Activated CD8-positive, alpha-beta memory T cell treated with anti-CD3 and anti-CD28 coated beads, Interleukin-2, amount 50 U/mL, for 24 hours (primary cell): ENCODE measurements around the gene TSSK3.
"Not testable (repeated sequence)": the region's sequence is repeated elsewhere in the genome, so short reads cannot be mapped to it uniquely, and the experiment has no call there.

Source experiments
- DNase-seq: peaks from one replicate; pipeline ENCODE4 v3.0.0-alpha.2; 2020; ENCODE audit errors: extremely low read depth

Gene TSSK3

DNA sequence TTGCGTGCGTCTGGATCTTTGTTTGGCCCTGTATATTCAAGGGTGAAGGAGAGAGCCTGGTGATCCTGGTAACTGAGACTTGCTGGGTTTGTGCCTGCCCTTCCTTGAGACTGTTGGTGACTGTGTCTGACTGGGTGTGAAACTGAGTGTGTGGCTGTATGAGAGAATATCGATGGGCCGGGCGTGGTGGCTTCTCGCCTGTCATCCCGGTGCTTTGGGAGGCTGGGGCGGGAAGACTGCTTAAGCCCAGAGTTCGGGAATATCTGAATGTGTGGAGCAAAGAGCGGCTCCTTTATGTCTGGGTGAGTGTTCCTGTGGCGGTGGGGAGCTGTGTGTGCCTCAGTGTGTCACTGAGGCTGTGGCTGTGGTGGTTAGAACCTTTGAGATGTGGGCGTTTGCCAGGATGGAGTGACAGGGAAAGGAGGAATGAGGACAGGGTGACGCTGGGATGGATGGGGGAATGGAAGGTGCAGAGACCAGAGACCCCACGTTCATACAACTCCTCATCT is 23.6 kb upstream of the TSSK3 start:
- no peak for DNase-seq

DNA sequence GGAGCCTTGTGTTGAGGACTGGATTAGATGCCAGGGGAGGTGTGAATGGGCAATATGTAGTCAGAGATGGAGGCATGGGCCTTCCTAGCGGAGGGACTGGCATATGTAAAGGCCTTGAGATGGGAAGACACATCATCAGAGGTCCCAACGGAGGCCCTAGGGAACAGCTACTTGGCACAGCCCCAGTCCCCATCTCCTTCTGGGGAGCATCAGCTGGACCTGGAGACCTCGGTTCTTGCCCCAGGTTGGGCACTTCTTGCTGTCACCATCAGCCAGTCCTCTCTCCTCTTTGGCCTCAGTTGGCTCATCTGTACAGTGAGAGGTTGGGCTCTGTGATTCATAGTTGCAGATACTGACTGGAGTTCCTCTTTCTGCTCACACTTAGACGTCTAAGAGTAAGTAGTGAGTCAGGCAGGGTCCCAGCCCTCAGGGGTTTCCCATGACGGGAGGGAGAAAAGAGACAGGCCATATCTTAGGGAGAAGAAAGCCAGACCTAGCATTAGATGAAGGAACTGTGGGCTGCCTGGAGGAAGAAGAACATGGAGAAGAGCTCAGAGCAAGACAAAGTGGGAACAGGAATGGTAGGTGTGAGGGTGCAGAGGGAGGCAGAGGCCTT is 22.9 kb upstream of the TSSK3 start:
- DNase-seq = no peak

DNA sequence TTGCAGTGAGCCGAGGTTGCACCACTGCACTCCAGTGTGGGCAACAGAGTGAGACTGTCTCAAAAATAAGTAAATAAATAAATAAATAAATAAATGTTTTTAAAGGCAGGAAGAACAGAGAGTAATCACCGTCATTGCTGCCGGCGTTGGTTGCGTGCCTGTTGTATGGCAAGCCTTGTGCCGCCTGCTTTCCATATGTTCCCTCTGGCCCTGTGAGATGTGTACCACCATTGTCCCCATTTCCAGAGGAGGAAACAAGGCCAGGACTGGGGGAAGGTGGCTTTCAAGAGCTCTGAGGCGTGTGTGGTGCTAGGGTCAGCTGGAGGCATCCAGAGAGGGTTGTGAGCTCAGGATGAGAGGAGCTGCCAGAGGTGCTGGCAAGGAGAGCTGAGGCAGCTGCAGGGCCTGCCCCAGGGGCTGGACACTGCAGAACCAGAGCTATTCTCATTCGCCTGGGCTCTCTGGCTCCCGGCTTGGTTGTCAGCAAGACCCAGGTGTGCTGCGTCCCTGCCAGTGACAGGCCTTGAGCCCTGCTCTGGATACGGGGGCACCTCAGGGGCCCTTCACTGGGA is 21.1 kb upstream of the TSSK3 start:
- DNase-seq = no peak

DNA sequence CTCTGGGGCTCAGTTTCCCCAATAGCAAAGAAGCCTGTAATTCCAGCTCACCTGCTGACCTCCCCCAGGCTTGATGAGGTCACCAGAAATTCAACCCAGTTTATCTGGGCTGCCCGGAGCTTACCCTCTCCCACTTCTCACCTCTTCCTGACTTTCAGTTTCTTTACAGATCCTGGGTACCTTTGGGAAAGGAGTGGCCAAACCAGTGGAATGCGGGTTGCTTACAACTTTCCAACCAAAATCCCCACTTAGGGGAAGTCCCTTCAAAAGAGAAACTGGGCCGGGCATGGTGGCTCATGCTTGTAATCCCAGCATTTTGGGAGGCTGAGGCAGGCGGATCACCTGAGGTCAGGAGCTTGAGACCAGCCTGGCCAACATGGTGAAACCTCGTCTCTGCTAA is 20.4 kb upstream of the TSSK3 start:
- no peak for DNase-seq

DNA sequence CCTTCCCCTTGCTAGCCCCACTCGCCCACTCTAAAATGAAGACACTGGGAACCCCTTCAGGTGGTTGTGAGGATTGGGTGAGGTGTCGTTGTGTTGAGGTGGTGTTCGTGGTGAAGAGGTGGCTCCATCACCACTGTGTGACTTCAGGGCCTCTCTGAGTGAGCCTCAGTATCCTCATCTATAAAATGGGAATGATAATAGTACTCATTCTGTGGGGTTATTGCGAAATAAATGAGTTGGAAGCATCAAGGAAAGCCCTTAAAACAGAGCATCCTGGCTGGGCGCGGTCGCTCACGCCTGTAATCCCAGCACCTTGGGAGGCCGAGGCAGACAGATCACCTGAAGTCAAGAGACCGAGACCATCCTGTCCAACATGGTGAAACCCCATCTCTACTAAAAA is 19.6 kb upstream of the TSSK3 start:
- DNase-seq = no peak

DNA sequence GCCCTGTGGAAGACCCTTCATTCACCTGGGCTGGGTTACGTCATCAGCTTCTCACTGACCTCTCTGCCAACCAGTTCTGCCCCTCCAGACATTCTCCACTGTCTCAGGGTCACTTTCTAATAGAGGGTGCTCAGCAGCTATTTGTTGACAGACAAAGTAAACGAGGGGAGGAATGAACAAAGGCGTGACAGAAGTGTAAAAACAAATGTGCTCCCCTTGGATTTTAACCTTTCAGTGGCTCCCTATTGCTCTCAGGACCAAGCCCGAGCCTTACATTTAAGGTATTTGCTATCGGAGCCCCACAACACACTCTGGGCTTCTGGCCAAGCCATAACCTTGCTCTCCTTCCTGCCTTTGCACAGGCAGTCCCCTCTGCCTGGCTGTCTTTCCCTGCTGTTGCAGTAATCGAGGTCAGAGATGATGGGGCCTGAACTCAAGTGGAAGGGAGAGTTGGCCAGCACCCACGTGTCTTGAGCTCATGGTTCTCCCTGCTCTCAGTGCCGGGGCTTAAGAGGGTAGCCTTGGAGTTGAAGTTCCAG is 17.0 kb upstream of the TSSK3 start:
- no peak for DNase-seq

DNA sequence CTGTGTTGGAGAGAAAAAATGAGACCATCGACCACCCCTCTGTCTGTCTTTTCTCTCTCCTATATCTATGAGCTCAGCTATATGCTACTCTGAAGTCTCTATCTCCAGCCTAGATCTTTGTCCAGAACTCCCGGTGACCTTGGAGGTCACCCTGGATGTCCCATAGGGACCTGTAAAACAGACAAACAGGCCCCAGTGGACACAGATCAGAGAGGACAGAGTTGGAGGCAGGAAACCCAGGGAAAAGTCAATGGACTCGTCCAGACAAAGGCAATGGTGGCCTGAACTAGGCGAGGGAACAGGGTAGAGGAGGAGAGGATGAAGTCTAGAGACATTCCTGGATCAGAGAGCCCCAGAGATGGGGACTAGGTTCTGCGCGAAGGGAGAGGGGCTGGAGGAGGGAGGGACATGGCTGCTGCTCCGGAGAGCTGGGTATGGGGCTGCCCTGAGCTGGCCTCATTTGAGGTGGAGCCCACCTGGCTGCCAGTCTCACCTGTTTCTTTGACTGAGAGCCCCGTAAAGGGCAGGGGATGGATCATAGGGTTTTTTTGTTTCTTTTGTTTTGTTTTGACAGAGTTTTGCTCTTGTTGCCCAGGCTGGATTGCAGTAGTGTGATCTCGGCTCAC is 15.7 kb upstream of the TSSK3 start:
- no peak for DNase-seq

DNA sequence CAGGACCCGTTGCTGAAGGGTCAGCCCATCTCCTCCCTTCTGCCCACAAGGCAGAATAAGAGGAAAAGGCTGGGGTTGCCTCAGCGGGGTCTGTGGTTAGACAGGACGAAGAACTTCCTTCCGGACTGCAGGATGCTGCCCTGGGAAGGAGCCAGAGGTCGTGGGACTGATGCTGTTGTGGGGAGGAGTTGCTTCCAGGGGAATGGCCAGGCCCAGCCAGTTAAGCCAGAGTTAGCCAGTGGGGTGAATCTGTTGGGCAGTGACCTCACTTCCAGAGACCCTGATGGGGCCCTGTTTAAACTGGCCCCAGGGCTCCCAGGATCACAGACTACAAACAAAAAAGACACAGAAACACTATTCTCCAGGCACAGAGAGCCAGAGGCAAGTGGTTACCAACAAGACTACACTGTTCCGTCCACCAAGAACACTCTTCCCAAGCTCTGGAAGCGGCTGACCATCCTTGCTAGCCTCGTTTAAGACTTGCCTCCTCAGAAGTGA is 13.1 kb upstream of the TSSK3 start:
- DNase-seq = no peak

DNA sequence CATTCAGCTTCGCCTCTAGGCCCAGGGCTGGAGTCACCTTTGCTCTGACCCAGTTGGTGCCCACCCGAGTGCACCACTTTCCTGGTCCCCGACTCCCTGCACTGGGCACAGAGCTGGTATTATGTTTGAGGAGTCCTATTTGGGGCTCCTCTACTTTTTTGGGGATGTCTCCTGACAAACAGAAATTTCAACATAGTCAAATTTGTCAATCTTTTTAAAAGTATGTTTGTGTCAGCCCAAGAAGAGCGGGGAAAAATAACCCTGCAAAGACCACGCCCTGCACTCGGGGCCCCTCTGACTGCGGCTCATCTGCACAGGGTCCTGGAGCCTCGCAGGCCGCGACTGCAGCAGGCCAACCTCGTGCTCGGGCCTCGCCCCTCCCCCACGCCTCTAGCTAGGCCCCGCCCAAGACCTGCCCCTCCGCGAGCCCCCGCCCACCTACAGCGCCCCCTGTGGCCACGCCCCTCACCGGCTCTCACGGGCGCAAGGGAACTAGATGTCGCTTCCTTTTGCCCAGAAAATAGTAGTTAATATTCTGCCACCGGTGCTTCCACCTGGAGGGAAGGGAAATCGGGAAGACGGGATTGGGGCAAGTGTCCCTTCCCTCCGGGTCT is 11.4 kb upstream of the TSSK3 start:
- DNase-seq = peak; percentile 37

DNA sequence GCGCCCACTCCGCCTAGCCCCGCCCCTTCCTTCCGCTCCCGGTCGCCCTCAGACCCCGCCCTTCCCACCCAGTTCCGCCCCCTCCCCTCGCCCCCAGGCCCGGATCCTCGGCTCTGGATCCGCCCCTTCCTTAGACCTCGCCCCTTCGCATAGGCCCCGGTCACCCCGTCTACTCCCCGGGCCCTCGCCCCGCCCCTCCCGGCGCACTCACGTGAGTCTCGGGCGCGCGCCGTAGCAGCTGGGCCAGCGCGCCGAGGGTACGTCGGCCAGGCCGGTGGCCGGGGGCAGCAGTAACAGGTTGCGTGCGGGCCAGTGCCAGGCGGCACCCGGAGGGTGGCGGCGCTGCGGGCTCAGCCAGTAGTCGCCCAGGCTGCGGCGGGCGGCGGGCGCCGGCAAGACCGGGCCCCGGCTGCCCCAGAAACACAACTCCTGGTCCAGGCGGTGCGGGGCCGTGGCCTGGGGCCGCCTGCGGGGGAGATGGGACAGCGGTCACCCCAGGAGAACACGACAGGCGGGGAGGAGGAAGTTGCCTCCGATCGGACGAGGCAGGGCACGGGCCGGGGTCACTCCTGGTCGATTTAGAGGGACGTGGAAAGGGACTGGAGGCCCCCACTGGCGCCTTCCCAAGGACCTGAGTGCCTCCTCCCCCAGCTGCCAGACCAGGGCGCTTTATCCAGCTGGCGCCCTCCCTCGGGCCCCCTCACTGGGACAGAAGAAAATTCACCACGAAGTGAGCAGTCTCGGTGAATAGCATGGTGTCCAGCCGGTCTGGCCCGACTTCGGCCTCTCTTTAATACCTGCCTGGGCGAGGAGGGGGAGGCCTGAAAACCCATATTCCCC is 10.7 kb upstream of the TSSK3 start:
- DNase-seq = peak; percentile 78

DNA sequence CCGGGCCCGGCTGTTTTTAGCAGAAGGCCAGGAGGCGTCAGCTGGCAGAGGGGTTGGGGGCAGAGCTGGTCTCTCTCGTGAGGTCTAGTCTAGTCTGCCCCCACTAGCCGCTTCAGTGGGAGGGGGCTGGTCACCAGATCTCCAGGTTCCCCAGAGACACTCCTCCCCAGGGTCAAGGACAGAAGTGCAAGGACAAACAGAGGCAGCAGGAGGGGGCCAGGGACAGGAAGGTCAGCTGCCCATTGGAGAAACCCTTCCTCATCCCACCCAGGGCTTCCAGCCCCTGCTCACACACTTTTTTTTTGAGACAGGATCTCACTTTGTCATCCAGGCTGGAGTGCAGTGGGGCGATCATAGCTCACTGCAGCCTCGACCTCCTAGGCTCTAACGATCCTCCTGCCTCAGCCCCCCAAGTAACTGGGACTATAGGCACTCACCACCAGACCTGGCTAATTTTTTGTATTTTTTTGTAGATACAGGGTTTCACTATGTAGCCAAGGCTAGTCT is 10.0 kb upstream of the TSSK3 start:
- no peak for DNase-seq

DNA sequence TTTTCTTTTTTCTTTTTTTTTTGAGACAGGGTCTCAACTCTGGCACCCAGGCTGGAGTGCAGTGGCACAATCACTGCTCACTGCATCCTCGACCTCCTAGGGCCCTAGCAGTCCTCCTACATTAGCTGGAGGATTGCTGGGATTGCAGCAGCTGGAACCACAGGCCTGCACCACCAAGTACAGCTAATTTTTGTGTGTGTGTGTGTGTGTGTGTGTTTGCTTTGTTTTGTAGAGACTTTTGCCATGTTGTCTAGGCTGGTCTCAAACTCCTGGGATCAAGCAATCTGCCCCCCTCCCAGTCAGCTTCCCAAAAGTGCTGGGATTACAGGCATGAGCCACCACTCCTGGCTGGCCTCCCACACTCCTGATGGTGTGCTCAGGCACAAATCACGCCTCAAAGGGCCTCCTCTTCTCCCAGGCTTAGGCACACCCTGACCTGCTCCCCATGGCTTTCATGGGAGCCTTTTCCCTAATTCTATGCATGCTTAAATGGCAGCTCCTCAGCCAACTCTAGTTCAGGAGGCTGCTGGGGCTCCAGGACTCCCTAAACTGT is 9.4 kb upstream of the TSSK3 start:
- no peak for DNase-seq

DNA sequence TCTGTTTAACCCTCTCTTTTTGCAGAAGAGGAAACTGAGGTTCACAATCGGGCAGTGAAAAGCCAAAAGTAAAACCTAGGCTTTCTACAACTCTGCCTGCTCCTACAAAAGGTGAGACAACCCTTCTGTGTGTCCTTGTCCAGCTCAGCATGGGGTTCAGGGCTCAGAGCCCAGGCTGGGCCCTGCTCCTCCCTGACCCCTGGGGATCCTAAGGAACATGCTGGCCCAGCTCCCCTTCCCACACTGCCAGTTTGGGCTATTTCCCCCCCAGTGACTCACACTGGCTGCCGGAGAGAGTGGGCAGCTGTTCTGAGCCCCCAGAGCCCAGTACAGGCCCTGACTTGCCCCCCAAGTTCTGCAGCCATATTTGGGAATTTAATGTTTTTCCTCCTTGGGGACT is 8.9 kb upstream of the TSSK3 start:
- DNase-seq = no peak

DNA sequence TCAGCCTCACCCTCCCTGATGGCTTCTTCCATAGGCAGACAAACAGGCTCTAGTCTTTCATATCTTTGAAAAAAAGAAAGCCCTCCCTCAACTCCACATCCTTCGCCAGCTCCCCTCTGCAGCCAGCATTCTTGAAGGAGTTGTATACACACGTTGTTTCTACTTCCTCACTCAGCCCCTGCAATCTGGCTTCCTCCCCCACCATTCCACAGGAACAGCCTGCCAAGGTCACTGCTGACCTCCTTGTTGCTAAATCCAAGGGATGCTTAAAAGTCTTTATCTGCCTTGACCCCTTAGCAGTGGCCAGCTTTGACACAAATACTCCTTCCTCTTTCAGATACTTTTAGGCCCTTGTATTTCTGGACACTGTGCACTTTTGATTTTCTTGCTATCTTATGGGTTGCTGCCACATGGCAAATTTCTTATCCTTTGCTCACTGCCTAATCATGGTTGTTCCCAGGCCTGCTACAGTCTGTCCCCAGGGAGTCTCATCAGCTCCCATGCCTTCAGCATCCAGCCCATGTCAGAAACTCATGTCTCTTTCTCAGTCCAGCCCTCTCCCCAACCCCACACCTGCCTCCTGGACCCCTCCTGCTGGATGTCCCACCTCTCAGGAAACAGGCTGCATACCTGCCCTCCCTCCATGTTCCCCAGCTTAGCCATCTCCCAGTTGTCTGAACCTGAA is 8.3 kb upstream of the TSSK3 start:
- DNase-seq = no peak

DNA sequence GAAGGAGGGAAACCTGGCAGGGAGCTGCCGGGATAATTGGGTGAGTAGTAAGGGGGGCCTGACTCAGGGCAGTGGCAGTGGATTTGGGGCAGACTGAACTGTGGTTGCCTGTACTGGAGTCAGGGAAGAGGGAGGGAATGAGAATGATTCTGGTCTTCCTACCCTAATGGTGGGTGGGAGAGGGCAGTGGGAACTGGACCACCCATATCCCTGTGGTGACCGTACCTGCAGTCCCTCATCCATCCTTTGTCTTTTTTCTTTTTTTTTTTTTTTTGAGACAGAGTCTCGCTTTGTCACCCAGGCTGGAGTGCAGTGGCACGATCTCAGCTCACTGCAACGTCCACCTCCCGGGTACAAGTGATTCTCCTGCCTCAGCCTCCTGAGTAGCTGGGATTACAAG is 6.6 kb upstream of the TSSK3 start:
- DNase-seq = not testable (repeated sequence)

DNA sequence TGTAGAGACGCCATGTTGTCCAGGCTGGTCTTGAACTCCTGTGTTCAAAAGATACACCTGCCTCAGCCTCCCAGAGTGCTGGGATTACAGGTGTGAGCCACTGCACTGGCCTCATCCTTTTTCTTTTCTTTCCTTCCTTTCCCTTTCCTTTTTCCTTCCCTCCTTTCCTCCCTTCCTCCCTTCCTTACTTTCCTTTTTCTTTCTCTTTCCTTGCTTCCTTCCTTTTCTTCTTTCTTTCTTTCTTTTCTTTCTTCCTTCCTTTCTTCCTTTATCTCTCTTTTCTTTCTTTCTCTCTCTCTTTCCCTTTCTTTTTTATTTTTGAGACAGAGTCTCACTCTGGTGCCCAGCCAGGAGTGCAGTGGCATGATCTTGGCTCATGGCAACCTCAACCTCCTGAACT is 5.9 kb upstream of the TSSK3 start:
- DNase-seq = no peak

DNA sequence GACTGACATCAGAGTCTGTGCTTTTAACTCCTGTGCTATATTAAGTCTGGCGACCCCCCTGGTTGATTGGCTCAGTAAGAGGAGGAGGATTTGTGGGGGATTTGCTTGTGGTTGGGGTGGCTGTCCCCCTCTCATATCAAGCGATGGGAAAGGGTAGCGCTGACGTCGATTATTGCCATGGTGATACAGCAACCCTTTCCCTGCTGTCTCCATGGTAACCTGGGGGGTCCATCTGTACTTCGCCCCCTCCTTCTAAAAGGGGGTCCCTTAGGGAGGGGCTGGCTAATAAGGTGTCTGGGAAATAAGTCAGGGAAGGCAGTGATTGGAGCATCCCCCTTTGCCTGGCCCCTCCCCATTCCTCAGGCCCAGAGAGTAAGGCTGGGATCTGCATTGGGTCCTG is 4.7 kb upstream of the TSSK3 start:
- no peak for DNase-seq

DNA sequence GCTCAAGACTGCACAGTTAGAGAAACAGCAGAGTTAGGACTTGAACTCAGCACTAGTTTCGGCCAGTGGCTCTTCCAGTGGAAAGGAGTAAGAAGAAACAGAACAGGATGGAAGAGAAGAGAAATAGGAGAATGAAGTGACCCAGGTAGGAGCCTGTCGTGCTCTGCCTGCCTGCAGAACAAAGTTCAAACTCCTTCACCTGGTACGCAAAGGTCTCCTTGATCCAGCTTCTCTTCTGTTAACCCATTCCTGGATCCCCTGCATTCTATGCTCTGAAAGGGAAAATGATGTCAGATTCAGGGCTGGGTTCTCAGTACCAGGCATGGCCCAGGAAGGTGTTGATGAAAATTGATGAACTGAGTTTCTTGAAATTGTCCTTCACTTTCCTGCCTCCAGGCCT is 3.9 kb upstream of the TSSK3 start:
- no peak for DNase-seq

DNA sequence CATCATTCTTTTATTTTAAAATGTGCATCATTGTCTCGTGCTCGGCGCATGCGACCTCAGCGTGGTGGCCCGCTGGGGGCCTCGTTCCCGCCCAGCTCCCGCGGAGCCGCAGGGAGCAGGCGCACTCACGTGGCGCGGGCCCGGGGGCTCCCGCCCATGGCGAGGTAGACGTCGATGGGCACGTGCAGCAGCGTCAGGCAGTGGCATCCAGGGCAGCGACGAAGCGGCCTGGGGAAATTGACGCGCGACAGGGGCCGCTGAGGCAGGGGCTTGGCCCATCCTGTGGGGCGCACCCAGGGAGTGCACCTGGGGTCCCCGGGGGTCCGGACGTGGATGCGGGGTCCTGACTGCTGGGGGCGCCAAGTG is 1.0 kb upstream of the TSSK3 start:
- DNase-seq = no peak

DNA sequence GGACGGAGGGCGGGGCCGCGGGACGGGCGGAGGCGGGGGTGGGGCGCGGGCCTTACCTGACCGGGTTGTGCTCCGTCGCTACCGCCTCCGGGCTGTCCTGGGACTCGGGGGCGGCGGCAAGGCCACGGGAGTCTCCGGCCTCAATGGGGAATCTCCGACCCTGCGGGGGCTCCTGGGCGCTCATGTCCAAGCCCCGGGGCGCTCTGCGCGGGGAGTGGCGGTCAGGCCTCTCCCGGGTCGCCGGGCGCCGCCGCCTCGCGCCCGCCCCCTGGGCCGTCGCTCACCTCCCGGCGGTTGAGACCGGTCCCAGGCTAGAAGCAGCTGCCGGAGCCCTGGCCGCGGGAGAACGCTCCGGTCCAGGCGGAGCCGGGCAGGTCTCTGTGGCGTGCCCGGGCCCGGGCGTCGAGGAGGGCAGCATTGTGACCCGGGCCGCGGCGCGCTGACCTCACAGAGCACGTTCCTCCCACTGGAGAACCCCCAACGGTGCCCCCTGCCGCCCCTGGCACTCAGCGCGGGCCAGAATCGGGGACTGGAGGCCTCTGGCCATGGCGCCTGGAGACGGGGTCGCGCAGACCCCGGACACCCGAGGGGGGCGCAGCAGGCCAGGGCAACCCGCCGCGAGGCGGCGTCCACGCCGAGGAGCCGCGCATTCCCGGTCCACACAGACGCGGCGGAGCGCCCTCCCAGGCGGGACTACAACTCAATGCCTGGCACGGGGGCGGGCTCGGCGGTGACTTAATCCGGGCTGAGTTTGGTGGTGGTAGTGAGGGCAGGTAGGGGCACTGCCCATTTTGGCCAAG is 465 bp upstream of the TSSK3 start:
- no peak for DNase-seq
